ENCODE data around the gene C1orf21.

Gene C1orf21

GRCh38 chr1:184517130-184517529 lies 130.3 kb downstream of the C1orf21 start:
- no peak for DNase-seq (ENCODE audit: low read depth)

GRCh38 chr1:184518736-184519357 lies 132.0 kb downstream of the C1orf21 start:
- no peak for DNase-seq (ENCODE audit: low read depth)

GRCh38 chr1:184520336-184520735 lies 133.5 kb downstream of the C1orf21 start:
- DNase-seq (ENCODE audit: low read depth): no peak

DNA sequence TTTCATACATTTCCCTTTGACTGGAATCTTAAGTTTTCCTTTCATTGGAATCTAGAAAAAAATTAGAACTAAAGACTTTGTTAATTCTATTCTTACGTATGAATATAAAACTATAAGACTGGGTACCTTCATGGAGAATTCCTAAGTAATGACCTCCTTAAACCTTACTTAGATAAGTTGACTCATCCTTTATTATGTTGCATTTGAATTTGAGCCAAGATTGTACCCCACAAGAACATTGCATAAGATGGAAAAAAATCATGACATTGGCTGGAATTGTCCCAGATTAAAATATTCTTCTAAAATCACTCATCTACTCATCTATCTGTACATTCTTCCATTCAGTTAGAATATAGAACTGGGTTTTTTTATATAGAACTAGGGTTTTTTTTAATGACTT lies 137.4 kb downstream of the C1orf21 start:
- no peak for DNase-seq (ENCODE audit: low read depth)

DNA sequence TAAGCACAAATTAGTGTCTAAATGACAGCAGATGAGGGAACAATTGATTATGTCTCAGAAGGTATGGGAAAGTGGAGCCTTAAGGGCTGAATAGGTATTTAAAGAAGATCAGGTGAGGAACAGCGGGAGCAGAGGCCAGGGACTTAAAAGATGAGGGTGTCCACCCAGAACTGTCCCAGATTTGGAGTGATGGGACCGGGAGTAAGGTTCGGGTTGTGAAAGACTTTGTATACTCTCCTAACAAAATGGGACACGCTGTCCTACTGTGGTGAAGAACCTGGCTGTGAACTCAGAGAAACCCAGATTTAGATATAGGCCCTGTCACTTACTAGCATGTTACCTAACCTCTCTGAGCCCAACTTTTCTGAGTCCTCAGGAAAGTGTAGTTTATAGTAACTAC lies 140.6 kb downstream of the C1orf21 start:
- no peak for DNase-seq (ENCODE audit: low read depth)

GRCh38 chr1:184530226-184530625 lies 143.4 kb downstream of the C1orf21 start:
- no peak for DNase-seq (ENCODE audit: low read depth)

- DNase-seq (ENCODE audit: low read depth): no peak
Measured at GRCh38 chr1:184531296-184531695, 144.5 kb downstream of the C1orf21 start.

- no peak for DNase-seq (ENCODE audit: low read depth)
Measured at GRCh38 chr1:184532199-184532598, 145.4 kb downstream of the C1orf21 start.

DNA sequence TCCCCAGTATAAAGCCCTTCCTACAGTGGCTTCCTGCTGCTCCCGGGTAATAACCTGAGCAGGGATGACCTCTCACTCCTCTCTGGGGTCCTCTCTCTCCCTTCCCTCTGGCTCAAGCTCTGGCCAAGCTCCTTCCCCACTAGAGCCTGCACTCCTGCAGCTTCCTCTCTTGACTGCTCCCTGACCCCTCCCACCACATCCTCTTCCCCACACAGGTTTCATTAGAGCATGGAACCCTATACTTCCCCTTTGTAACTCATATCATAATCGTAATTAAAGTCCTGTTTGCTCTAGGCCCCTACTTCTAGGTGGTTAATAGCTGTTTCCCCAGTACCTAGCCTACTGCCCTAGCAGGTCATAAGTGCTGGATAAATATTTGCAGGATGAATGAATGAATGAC lies 146.2 kb downstream of the C1orf21 start:
- DNase-seq (ENCODE audit: low read depth): no peak

DNA sequence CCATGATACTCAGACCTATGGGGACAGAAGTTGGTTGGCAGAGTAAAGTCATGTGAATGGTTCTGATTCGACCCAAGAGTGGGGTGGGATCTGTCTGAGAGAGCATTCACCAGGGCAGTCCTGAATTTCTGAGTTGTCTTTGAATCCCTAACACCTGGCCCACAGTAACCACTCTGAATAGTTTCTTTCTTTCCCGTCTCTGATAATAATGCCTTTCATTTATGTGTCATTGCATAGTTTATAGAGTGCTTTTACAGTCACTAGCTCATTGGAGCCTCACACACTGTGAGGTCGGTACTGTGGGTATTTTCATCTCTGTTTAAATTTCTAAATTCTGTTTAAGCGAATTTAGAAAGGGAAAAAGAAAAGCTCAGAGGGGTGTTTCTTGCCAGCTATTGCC lies 147.1 kb downstream of the C1orf21 start:
- DNase-seq (ENCODE audit: low read depth): no peak

DNA sequence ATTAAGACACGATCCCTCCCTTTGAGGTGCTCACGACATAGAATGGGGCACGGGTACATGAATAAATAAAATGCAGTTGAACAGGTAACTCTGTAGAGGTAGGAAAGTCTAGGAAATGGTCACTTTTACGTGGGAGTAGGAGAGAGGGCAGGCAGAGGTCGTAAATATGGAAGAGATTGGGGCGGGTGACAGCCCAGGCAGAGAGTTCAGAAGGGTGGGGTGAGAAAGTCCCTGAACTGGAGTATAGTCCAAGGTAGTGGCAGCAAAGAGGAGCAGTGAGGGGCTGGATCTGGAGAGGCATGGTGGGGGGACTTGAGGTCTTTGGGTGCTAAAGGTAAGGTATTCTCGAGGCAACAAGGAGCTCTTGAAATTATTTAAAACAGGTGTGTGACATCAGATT lies 147.9 kb downstream of the C1orf21 start:
- DNase-seq (ENCODE audit: low read depth): no peak

DNA sequence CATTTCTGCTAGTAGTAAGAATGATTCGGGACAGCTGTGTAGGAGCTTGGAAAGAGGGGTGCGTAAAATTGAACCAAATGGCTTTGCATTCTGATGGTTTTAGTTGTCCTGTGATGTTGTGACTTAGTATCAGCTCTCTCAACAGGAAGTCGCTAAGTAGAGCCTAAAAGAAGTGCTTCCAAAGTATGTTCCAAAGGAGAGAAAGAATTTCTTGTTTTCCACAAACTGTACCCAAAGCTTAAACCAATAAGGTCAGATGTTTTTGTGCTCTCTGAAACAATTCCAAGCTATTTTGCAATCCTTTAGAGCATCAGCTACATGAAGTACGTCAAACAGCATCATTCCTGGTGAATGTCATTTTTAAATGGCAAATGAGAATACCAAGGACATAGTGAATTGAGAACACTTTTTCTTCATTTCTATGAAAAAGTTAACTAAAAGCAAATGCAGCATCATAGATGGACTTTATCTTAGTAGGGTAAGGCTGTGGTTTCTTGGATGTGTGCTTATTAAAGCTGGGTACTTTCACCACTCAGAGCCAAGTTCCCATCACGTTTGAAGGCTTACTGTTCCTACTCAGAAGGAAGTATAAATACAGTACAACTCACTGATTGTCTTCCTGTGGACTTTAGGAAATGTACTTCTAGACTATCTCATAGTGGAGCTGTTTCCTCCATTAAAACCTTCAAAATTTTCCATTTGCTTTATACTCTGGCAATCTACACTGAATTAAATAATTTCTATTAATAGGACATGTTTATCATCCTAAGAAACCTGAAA lies 148.6 kb downstream of the C1orf21 start:
- no peak for DNase-seq (ENCODE audit: low read depth)

- DNase-seq (ENCODE audit: low read depth): no peak
Measured at GRCh38 chr1:184536246-184536985, 149.6 kb downstream of the C1orf21 start.

GRCh38 chr1:184539580-184539979 lies 152.8 kb downstream of the C1orf21 start:
- DNase-seq (ENCODE audit: low read depth): no peak

DNA sequence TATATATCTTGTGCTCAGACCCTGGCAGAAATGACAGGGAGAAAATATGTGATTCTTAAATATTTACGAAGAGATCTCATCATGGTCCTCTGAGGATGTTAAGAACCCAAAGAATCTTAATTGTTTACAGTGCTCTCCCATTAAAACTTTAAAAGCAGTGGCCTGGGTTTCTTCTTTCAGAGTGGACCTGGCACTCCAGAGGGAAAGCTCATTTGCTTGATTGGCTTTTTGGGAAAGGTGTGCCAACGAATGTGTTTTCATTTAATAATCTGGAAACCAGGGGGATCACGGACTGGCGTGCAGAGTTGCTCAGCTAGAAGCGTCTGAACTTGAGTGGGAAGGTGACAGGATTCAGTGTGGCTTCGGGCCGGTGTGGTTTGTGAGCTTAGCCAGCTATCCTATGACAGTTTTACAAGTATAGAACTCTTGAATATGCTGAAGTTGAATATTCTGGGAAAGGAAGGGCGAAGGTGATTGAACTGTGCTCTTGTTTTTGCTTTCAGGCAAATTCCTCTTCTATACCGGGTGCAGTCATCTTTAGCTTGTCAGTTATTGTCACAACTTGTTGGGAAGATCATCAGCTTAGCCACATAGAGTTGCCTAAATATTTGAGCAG lies 154.8 kb downstream of the C1orf21 start:
- no peak for DNase-seq (ENCODE audit: low read depth)

GRCh38 chr1:184542291-184542690 lies 155.5 kb downstream of the C1orf21 start:
- no peak for DNase-seq (ENCODE audit: low read depth)

- DNase-seq (ENCODE audit: low read depth): no peak
Measured at GRCh38 chr1:184545601-184546000, 158.8 kb downstream of the C1orf21 start.

DNA sequence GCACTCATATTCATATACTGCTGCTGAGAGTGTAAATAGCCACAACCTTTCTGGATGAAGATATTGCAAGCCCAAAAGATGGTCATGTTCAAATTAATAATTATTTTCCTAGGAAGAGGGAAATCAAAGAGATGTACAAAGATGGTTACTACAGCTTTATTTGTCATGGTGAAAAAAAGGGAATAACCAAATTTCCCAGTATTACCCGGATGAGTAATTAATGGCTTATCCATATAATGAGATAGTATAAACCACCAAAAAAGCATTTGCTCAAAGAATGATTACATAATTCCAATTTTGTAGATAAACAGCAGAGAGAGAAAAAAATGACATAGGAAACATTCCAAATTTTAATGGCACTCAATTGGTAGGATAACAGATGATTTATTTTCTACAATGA lies 165.6 kb downstream of the C1orf21 start:
- DNase-seq (ENCODE audit: low read depth): no peak

DNA sequence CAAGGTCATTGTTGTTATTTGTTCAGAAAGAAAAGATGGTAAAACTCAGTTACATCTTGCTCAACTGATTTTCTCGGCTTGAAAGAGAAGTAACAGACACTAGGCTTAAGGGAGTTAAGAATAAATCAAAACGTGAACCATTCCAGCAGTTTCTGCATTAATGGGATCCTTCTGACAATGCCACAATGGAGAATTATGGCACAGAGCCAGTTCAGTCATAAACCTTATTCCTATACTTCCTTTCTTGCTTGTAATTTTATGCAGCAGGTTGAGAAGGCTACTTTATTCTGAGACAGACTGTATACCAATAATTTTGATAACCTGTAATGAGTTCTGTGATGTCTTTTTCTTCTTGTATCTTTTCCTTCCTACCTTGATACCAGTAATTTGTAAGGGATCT lies 167.0 kb downstream of the C1orf21 start:
- no peak for DNase-seq (ENCODE audit: low read depth)

GRCh38 chr1:184555665-184556641 lies 169.1 kb downstream of the C1orf21 start:
- no peak for DNase-seq (ENCODE audit: low read depth)

- no peak for DNase-seq (ENCODE audit: low read depth)
Measured at GRCh38 chr1:184556665-184557064, 169.8 kb downstream of the C1orf21 start.

Data from non-pigmented ciliary epithelial cell (primary cell).